HG03175 (cell line): ENCODE results near the gene RANBP9.

Experiments used
- ATAC-seq: cut with Tn5 transposase; IDR thresholded peaks from one replicate; pipeline ENCODE4 v1.9.1; 2021; ENCODE audit warnings: mild to moderate bottlenecking, moderate library complexity; ENCODE audit not compliant: unreplicated experiment

Gene RANBP9

GRCh38 chr6:13711733-13712598, at the start of gene RANBP9:
RANBP9 (minus strand) TSS chr6:13711835; CDS start chr6:13711505, 330 bp downstream.
- peak; percentile 78 for ATAC-seq

GRCh38 chr6:13760307-13761304, 49.0 kb upstream of the RANBP9 start:
- no peak for ATAC-seq

GRCh38 chr6:13759025-13759424, 47.4 kb upstream of the RANBP9 start:
- no peak for ATAC-seq

GRCh38 chr6:13754644-13755043, 43.0 kb upstream of the RANBP9 start:
- ATAC-seq: no peak

- no peak for ATAC-seq
Measured at GRCh38 chr6:13743736-13744127, 32.1 kb upstream of the RANBP9 start.

GRCh38 chr6:13742961-13743735, 31.5 kb upstream of the RANBP9 start:
- ATAC-seq: no peak

GRCh38 chr6:13741365-13741764, 29.7 kb upstream of the RANBP9 start:
- ATAC-seq: no peak

- no peak for ATAC-seq
Measured at GRCh38 chr6:13735031-13735430, 23.4 kb upstream of the RANBP9 start.

- ATAC-seq: no peak
Measured at GRCh38 chr6:13733178-13733887, 21.7 kb upstream of the RANBP9 start.

- ATAC-seq: no peak
Measured at GRCh38 chr6:13730704-13731103, 19.1 kb upstream of the RANBP9 start.

GRCh38 chr6:13729891-13730290, 18.3 kb upstream of the RANBP9 start:
- no peak for ATAC-seq

GRCh38 chr6:13725570-13725969, 13.9 kb upstream of the RANBP9 start:
- no peak for ATAC-seq

GRCh38 chr6:13725052-13725451, 13.4 kb upstream of the RANBP9 start:
- no peak for ATAC-seq

GRCh38 chr6:13724182-13724581, 12.5 kb upstream of the RANBP9 start:
- no peak for ATAC-seq

- no peak for ATAC-seq
Measured at GRCh38 chr6:13722880-13723279, 11.2 kb upstream of the RANBP9 start.

GRCh38 chr6:13718123-13718458, 6.5 kb upstream of the RANBP9 start:
- ATAC-seq: no peak

- no peak for ATAC-seq
Measured at GRCh38 chr6:13716955-13717295, 5.3 kb upstream of the RANBP9 start.

GRCh38 chr6:13716225-13716954, 4.8 kb upstream of the RANBP9 start:
- no peak for ATAC-seq

GRCh38 chr6:13715444-13715883, 3.8 kb upstream of the RANBP9 start:
- no peak for ATAC-seq

- no peak for ATAC-seq
Measured at GRCh38 chr6:13712599-13712898, 914 bp upstream of the RANBP9 start.
